HCT116 (cell line): ENCODE results near the gene ICE1. TPM values are rescaled to one million over a fixed set of nuclear protein-coding genes. Genes with fewer than 3 reads are reported as not detected.

ENCODE experiments used
- ATAC-seq: fragments of 200-7000 bp; cut with Tn5 transposase; 2 replicates; pipeline ENCODE4 v1.9.1; 2020; ENCODE audit warnings: mild to moderate bottlenecking, moderate library complexity
- BruUV-seq: library from RNA; stranded (reverse); fragments of 400-500 nt; replicated peaks from 2 replicates; lab custom pipeline; 2021; lab: Mats Ljungman, UMichigan
- CTCF ChIA-PET: fragments of 300-600 bp; sonication (Branson Sonifier 250); formaldehyde crosslinking; loops from one replicate; lab custom pipeline; 2021; ENCODE audit warnings: antibody characterized with exemption; lab: Charles Lee
- POLR2A ChIA-PET: fragments of 300-600, 350-600 bp; sonication (Branson Sonifier 250); formaldehyde crosslinking; loops from one replicate; lab custom pipeline; 2021; ENCODE audit warnings: antibody characterized with exemption; lab: Charles Lee
- RAD21 ChIA-PET, 2 experiments: fragments of 300-600 bp; sonication (Branson Sonifier 250); formaldehyde crosslinking; loops; one replicate each; lab custom pipeline; 2023; ENCODE audit warnings: low total read pairs in 2 of 2; ENCODE audit not compliant: uncharacterized antibody in 2 of 2, unreplicated experiment in 2 of 2, low non-redundant PET in 1 of 2; lab: Charles Lee
- DNase-seq: peaks from one replicate; pipeline ENCODE4 v3.0.0-alpha.2; 2010; ENCODE audit warnings: low read depth, low spot score
- H2AFZ ChIP-seq: fragments of 200-600 bp; shearing (Covaris generic), sonication (generic); 2 replicates; pipeline ENCODE4 v1.6.1; 2017; ENCODE audit warnings: low read depth, mixed run types, mixed read lengths, antibody characterized with exemption, low read length; ENCODE audit not compliant: poor library complexity, severe bottlenecking
- H3K27ac ChIP-seq: 2 replicates; pipeline ENCODE4 v1.5.1; 2012; ENCODE audit warnings: low read depth, low read length
- H3K27me3 ChIP-seq: fragments of 200-600 bp; sonication (generic); 2 replicates; pipeline ENCODE4 v1.6.1; 2016; ENCODE audit warnings: mixed run types, low read length, mixed read lengths; ENCODE audit not compliant: insufficient read depth
- H3K36me3 ChIP-seq, 2 experiments: fragments of 200-500 bp in 1 of 2; fragments of 200-600 bp in 1 of 2; sonication (Bioruptor generic) in 1 of 2; sonication (generic) in 1 of 2; 2 replicates each; pipeline versions ENCODE4 v1.5.1 to v1.6.1; 2014 to 2016; ENCODE audit warnings: low read length in 2 of 2, inconsistent platforms in 1 of 2, mixed read lengths in 1 of 2, mixed run types in 1 of 2; ENCODE audit not compliant: insufficient read depth in 2 of 2, control insufficient read depth in 1 of 2
- H3K4me1 ChIP-seq, 2 experiments: fragments of 200-600 bp in 1 of 2; sonication (generic) in 1 of 2; 2 replicates each; pipeline versions ENCODE4 v1.5.1 to v1.6.1; 2012 to 2017; ENCODE audit warnings: low read length in 2 of 2, inconsistent platforms in 1 of 2, mild to moderate bottlenecking in 1 of 2, mixed read lengths in 1 of 2, mixed run types in 1 of 2, moderate library complexity in 1 of 2; ENCODE audit not compliant: insufficient read depth in 2 of 2, control insufficient read depth in 1 of 2
- H3K4me2 ChIP-seq: fragments of 200-600 bp; sonication (generic); 2 replicates; pipeline ENCODE4 v1.6.1; 2017; ENCODE audit warnings: mixed run types, low read length, mixed read lengths
- H3K4me3 ChIP-seq, 2 experiments: fragments of 200-600 bp in 1 of 2; sonication (generic) in 1 of 2; replicated peaks in 1 of 2; 2 replicates each; pipeline ENCODE4 v1.5.1; 2011 to 2016; ENCODE audit warnings: low read length in 2 of 2, control low read depth in 1 of 2, low read depth in 1 of 2, mild to moderate bottlenecking in 1 of 2, mixed read lengths in 1 of 2, mixed run types in 1 of 2
- H3K79me2 ChIP-seq: fragments of 200-600 bp; sonication (generic); 2 replicates; pipeline ENCODE4 v1.6.1; 2017; ENCODE audit warnings: mild to moderate bottlenecking, mixed run types, low read length, moderate library complexity, mixed read lengths; ENCODE audit not compliant: insufficient read depth
- H3K9ac ChIP-seq: fragments of 200-600 bp; sonication (generic); 2 replicates; pipeline ENCODE4 v1.6.1; 2016; ENCODE audit warnings: low read length, mixed read lengths
- H3K9me2 ChIP-seq: fragments of 200-600 bp; sonication (generic), shearing (Covaris generic); 2 replicates; pipeline ENCODE4 v1.6.1; 2017; ENCODE audit warnings: mixed run types, mild to moderate bottlenecking, moderate library complexity; ENCODE audit not compliant: insufficient read depth
- H3K9me3 ChIP-seq, 2 experiments: fragments of 200-500 bp in 1 of 2; fragments of 200-600 bp in 1 of 2; sonication (Bioruptor generic) in 1 of 2; sonication (generic) in 1 of 2; 2 replicates each; pipeline ENCODE4 v1.6.1; 2014 to 2017; ENCODE audit warnings: low read length in 2 of 2, mixed read lengths in 2 of 2, inconsistent platforms in 1 of 2, low read depth in 1 of 2, mild to moderate bottlenecking in 1 of 2, mixed run types in 1 of 2, moderate library complexity in 1 of 2; ENCODE audit not compliant: control insufficient read depth in 1 of 2, insufficient read depth in 1 of 2
- H4K20me1 ChIP-seq: fragments of 200-600 bp; sonication (generic), shearing (Covaris generic); 2 replicates; pipeline ENCODE4 v1.6.1; 2017; ENCODE audit warnings: mixed run types, mild to moderate bottlenecking, moderate library complexity; ENCODE audit not compliant: insufficient read depth
- CBX3 ChIP-seq: IDR thresholded peaks from 2 replicates; pipeline ENCODE4 v1.6.1; 2012; ENCODE audit warnings: low read depth
- EGR1 ChIP-seq: IDR thresholded peaks from 2 replicates; pipeline ENCODE4 v1.6.1; 2012; ENCODE audit warnings: low read depth
- EZH2 ChIP-seq: fragments of 200-600 bp; sonication (generic); IDR thresholded peaks from 2 replicates; pipeline ENCODE4 v1.6.1; 2017; ENCODE audit warnings: antibody characterized with exemption, mixed run types
- FOSL1 ChIP-seq: IDR thresholded peaks from 2 replicates; pipeline ENCODE4 v1.6.1; 2012; ENCODE audit warnings: low read depth
- JUND ChIP-seq: IDR thresholded peaks from 2 replicates; pipeline ENCODE4 v1.6.1; 2012
- POLR2A ChIP-seq: IDR thresholded peaks from 2 replicates; pipeline ENCODE4 v1.7.0; 2011; ENCODE audit warnings: borderline replicate concordance; ENCODE audit not compliant: insufficient read depth, insufficient read length; ENCODE audit errors: extremely low read depth
- POLR2AphosphoS5 ChIP-seq: IDR thresholded peaks from 2 replicates; pipeline ENCODE4 v1.6.1; 2011; ENCODE audit warnings: mild to moderate bottlenecking, low read depth, low read length, moderate library complexity
- RAD21 ChIP-seq: IDR thresholded peaks from 2 replicates; pipeline ENCODE4 v1.6.1; 2012; ENCODE audit warnings: low read depth, mild to moderate bottlenecking
- SIN3A ChIP-seq: IDR thresholded peaks from 2 replicates; pipeline ENCODE4 v1.6.1; 2012; ENCODE audit warnings: low read depth
- SP1 ChIP-seq: IDR thresholded peaks from 2 replicates; pipeline ENCODE4 v1.6.1; 2012; ENCODE audit warnings: low read depth
- SRF ChIP-seq: IDR thresholded peaks from 2 replicates; pipeline ENCODE4 v1.6.1; 2012; ENCODE audit warnings: low read depth
- TCF7L2 ChIP-seq: IDR thresholded peaks from 2 replicates; pipeline ENCODE4 v1.7.0; 2011; ENCODE audit warnings: borderline replicate concordance, inconsistent platforms; ENCODE audit not compliant: insufficient read depth, insufficient read length; ENCODE audit errors: extremely low read depth
- YY1 ChIP-seq: IDR thresholded peaks from 2 replicates; pipeline ENCODE4 v1.6.1; 2011; ENCODE audit warnings: low read length, low read depth, moderate library complexity, mild to moderate bottlenecking; ENCODE audit not compliant: insufficient replicate concordance; ENCODE audit errors: extremely low read depth
- ZFX ChIP-seq: fragments of 450-650 bp; IDR thresholded peaks from 2 replicates; pipeline ENCODE4 v1.6.1; 2017
- ZNF274 ChIP-seq: fragments of 200-500 bp; sonication (Bioruptor generic); IDR thresholded peaks from 2 replicates; pipeline ENCODE4 v1.6.1; 2014; ENCODE audit warnings: mild to moderate bottlenecking, low read depth, low read length, inconsistent platforms
- intact Hi-C: fragments of 100-400 bp; cut with micrococcal nuclease; formaldehyde crosslinking; loops from 2 replicates; pipeline ENCODE4 v1.10.0; 2022
- total RNA-seq: library from RNA; stranded (reverse); gene quantifications from one replicate; pipeline ENCODE4 v1.2.1, GENCODE V29; 2021; ENCODE audit not compliant: unreplicated experiment
- TF ChIP-seq, protein P1 (sequence below), 3 experiments: fragments of 200-600 bp in 1 of 3; sonication (generic) in 1 of 3; IDR thresholded peaks in 2 of 3; conservative IDR thresholded peaks in 1 of 3; 2 replicates each; pipeline ENCODE4 v1.5.1; 2012 to 2017; ENCODE audit warnings: low read depth in 2 of 3, low read length in 2 of 3, antibody characterized with exemption in 1 of 3, borderline replicate concordance in 1 of 3, control low read depth in 1 of 3, mild to moderate bottlenecking in 1 of 3, mixed read lengths in 1 of 3, mixed run types in 1 of 3, moderate library complexity in 1 of 3; ENCODE audit not compliant: insufficient read depth in 1 of 3
- TF ChIP-seq, protein P2 (sequence below): IDR thresholded peaks from 2 replicates; pipeline ENCODE4 v1.6.1; 2012

The ICE1 gene
- total RNA-seq, 1 experiment from 2014 or later, result 30.0 TPM

DNA sequence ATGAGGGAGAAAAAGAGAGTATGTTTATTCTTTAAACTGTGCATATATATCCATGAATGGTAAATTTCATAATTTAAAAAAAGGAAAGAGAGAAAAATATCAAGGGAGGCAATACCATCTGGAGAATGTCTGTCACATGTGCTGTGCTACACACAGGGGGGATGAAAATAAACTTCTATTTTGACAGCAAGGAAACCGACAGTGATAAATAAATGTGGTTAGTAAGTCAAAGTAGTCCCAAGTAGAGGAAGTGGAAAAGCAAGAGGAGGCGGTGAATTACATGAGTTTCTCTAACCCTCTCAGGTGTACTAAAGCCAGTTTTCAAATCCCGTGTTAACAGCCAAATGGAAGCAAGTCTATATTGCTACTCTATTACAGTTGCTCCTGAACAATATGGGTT is 83.3 kb downstream of the ICE1 start:
- H2AFZ ChIP-seq, result no peak overlapping the region
- TF ChIP-seq, protein P1, sequence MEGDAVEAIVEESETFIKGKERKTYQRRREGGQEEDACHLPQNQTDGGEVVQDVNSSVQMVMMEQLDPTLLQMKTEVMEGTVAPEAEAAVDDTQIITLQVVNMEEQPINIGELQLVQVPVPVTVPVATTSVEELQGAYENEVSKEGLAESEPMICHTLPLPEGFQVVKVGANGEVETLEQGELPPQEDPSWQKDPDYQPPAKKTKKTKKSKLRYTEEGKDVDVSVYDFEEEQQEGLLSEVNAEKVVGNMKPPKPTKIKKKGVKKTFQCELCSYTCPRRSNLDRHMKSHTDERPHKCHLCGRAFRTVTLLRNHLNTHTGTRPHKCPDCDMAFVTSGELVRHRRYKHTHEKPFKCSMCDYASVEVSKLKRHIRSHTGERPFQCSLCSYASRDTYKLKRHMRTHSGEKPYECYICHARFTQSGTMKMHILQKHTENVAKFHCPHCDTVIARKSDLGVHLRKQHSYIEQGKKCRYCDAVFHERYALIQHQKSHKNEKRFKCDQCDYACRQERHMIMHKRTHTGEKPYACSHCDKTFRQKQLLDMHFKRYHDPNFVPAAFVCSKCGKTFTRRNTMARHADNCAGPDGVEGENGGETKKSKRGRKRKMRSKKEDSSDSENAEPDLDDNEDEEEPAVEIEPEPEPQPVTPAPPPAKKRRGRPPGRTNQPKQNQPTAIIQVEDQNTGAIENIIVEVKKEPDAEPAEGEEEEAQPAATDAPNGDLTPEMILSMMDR (IDR thresholded peaks at IDR 0.05 in 2 of 3, conservative IDR thresholded peaks at IDR 0.05 in 1 of 3; ENCODE audit: borderline replicate concordance in 1 of 3, insufficient read depth in 1 of 3, low read depth in 2 of 3, low read length in 2 of 3), result no peak
- TF ChIP-seq, protein P2, sequence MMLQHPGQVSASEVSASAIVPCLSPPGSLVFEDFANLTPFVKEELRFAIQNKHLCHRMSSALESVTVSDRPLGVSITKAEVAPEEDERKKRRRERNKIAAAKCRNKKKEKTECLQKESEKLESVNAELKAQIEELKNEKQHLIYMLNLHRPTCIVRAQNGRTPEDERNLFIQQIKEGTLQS, result no peak
- TF ChIP-seq SIN3A (no peak), CBX3 (no peak), FOSL1 (no peak)
- TF ChIP-seq, all 23 proteins: peak for 0
- Histone ChIP-seq H3K4me2 (no peak overlapping the region), H3K9ac (no peak overlapping the region), H3K4me3 (no peak overlapping the region), H4K20me1 (no peaks in the 10 kb centered on the region), H3K27me3 (peaks cover 47% of the 10 kb centered on the region), H3K79me2 (no peaks in the 10 kb centered on the region), H3K27ac (no peak overlapping the region), H3K9me3 (no peaks in the 10 kb centered on the region), H3K36me3 (no peaks in the 10 kb centered on the region), H3K9me2 (no peaks in the 10 kb centered on the region), H3K4me1 (no peaks in the 10 kb centered on the region)
- no peak for DNase-seq
- intact Hi-C loops, result no loop called here
- ChIA-PET POLR2A (no interaction called here), CTCF (no interaction called here), RAD21 (no interaction called here)
- ATAC-seq, result no peak
- no TSS peak for BruUV-seq

DNA sequence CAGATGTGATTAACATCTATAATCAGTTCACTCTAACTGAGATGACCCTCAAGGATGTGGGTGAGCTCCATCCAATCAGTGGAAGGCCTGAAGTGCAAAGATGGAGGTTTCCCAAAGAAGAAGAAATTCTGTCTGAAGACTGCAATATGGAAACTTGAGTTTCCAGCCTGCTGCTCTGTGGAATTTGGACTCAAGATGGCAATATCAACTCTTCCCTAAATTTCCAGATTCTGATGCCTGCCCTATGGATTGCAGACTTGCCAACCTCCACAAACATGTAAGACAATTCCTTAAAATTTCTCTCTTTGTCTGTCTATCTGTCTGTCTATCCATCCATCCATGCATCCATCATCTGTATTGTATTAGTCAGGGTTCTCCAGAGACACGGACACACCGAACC is 85.9 kb downstream of the ICE1 start:
- H3K27ac ChIP-seq, result no peak overlapping the region
- CTCF ChIA-PET, result no interaction called here
- H3K4me3 ChIP-seq, result no peak overlapping the region
- RAD21 ChIA-PET, result no interaction called here
- no peaks in the 10 kb centered on the region for H3K79me2 ChIP-seq
- no peaks in the 10 kb centered on the region for H3K36me3 ChIP-seq
- BruUV-seq, result no TSS peak
- H2AFZ ChIP-seq, result no peak overlapping the region
- H3K4me2 ChIP-seq, result no peak overlapping the region
- H3K27me3 ChIP-seq, result peaks cover 35% of the 10 kb centered on the region
- no peaks in the 10 kb centered on the region for H3K9me3 ChIP-seq
- TF ChIP-seq JUND (no peak), POLR2AphosphoS5 (no peak), TCF7L2 (no peak), ZNF274 (no peak), EGR1 (no peak), SIN3A (no peak), EZH2 (no peak), ZFX (no peak), YY1 (no peak), SP1 (no peak), POLR2A (no peak), RAD21 (no peak), SRF (no peak)
- TF ChIP-seq, protein P2, result no peak
- POLR2A ChIA-PET, result no interaction called here
- H3K4me1 ChIP-seq, result no peaks in the 10 kb centered on the region
- intact Hi-C loops, result no loop called here
- ATAC-seq (no peak), DNase-seq (no peak)
- no peaks in the 10 kb centered on the region for H3K9me2 ChIP-seq
- no peak overlapping the region for H3K9ac ChIP-seq
- no peaks in the 10 kb centered on the region for H4K20me1 ChIP-seq
